Hepatocyte (in vitro differentiated cells): ENCODE results near the gene PRXL2B.

Experiments used
- EZH2phosphoT487 ChIP-seq: fragments of 200-600 bp; sonication (generic); IDR thresholded peaks from one replicate; pipeline ENCODE4 v1.6.1; 2018; ENCODE audit warnings: antibody characterized with exemption, mild to moderate bottlenecking, low read depth, moderate library complexity; ENCODE audit not compliant: unreplicated experiment, severe bottlenecking
- TF ChIP-seq, protein P1 (sequence below): fragments of 200-600 bp; sonication (generic); IDR thresholded peaks from 2 replicates; pipeline ENCODE4 v1.5.1; 2016; ENCODE audit warnings: antibody characterized with exemption, mild to moderate bottlenecking; ENCODE audit not compliant: poor library complexity

DNA sequence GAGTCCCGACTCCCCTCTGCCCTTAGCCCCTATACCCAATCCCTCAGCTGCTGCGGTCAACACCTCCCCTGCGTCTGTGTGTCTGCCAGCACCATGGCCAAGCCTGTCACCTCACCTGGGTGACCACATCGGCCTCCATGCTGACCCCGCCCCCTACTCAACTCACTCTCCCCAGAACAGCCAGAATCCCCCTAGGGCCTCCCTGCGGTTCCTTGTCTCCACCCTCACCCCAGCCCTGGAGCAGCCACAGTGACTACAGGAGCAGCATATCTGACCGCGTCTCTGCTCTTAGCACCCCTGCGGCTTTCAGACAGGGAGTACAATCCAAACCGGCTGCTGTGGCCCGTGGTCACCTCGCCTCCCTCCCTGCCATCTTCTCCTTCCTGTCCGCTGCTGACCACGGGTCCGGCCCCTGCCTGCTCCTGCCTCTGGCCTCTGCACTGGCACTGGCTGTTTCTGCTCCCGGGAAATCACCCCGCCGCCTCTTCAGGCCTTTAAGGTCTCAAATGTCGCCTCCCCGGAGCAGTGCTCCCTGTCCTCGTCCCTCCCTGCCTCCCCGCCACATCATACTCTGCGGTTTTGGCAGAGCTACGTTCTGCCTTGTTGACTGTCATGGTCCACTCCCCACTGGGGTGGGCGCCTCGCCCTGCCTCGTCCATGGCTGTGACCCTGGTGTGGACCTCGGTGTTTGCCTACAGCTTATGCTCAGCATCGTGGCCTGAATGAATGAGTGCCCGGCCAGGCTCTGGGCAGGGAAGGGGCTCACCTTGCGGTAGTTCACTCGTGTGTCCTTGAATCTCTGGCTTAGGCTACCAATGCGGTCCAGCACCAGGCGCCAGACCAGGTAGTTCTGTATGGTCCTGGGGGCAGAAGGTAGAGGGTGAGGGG, 11.1 kb downstream of the PRXL2B start:
- TF ChIP-seq, protein P1, sequence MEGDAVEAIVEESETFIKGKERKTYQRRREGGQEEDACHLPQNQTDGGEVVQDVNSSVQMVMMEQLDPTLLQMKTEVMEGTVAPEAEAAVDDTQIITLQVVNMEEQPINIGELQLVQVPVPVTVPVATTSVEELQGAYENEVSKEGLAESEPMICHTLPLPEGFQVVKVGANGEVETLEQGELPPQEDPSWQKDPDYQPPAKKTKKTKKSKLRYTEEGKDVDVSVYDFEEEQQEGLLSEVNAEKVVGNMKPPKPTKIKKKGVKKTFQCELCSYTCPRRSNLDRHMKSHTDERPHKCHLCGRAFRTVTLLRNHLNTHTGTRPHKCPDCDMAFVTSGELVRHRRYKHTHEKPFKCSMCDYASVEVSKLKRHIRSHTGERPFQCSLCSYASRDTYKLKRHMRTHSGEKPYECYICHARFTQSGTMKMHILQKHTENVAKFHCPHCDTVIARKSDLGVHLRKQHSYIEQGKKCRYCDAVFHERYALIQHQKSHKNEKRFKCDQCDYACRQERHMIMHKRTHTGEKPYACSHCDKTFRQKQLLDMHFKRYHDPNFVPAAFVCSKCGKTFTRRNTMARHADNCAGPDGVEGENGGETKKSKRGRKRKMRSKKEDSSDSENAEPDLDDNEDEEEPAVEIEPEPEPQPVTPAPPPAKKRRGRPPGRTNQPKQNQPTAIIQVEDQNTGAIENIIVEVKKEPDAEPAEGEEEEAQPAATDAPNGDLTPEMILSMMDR = no peak
- TF ChIP-seq EZH2phosphoT487 = no peak
